ENCODE measurements around the gene UNC5CL.

UNC5CL gene

DNA sequence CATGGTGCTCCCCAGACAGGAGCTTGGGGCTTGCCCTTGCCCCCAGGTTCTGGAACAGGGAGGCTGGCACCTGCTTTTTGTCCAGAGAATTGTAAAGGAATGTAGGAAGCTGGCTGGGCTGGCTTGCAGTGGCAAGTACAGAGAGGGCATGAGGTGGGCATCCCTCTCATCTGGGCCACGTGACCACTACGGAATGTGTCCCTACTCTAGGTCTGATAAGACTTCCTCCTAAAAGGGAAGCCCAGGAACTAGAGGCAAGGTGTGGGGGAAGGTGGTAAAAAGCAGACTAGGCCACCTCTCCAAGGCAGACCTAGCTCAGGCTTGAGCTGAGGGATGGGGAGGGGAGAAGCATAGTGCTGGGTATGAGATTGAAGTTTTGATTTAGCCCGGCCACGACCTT lies 38.8 kb downstream of the UNC5CL start:
- no peak for FAIRE-seq

DNA sequence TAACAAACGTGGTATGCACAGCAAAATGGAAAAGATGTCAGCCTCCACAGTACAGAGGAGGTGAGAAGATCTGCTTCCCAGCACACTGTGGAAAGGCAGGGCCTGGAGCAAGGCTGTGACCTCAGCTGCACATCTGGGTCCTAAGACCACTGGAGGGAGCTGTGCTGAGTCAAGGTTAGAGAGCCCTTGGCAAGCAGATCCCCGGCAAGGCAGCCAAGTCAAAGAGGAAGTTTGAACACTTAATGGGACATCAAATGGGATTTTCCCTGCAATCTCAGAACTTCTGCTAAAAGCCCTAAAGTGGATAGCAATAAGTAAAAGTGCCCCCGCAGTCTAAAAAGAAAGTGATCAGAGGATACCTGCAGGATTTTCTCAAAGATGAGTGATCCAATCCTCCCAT lies 39.5 kb downstream of the UNC5CL start:
- FAIRE-seq: no peak

GRCh38 chr6:40998661-40999060 lies 40.4 kb downstream of the UNC5CL start:
- FAIRE-seq: no peak

DNA sequence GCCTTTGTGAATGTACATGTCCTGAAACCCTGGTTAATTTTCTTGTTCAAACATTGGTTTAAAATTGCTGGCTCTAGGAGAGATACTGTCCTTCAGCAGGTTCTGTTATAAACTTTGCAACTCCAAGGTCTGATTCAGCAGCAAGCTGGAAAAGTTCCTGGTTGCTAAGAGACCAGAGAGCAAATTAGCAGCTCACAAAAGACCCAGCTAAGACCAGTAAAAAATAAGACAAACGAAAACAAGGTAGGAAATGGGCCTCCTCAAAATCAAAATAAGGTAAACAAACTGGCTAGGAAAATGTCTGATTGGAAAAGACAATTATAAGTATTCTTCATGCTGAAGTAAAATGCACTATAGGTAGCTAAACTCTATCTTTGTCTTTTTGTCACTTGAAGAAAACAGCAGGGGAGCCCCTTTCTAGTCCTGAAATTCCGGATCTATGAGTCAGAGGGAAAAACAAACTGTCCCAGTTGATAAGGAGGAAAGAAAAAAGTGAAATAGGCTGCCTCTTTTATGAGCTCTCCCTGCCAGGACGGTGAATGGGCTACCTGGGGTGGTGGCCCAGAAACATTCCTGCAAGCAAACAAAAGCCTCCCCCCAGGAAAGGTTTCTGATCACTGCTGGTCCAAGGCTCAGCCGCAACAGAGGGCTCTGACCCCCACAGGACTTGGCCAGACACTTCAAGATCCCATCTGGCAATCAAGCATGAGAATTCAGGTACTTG lies 41.6 kb downstream of the UNC5CL start:
- FAIRE-seq: no peak

DNA sequence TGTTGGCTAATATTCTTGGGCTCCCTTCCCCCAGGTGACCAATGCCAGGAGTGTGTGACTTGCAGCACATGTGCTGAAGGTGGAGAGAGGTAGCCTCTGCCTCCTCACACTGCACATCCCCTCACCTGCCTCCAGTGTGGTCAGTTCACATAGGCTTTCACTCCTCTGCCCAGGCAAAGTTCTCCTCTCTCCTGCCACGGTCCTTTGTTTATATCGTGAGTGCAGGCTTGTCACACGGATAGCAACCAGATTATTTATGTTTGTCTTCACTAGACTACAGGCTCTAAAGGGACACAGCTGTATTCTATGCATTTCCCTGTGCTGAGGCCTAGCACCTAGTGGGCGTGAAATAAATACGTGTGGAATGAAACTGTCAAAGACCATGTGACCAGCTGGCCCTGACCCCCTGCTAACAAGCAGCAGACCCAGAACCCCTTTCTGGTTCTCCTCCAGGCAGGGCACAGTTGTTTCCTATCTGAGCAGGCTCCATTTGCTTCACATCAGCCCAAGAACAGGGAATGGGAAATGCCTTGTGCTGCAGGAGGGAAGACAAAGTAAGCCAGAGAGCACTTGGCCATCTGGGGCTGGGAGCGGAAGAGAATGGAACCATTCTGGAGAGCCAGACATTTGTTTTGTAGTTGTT lies 42.3 kb downstream of the UNC5CL start:
- FAIRE-seq: no peak

DNA sequence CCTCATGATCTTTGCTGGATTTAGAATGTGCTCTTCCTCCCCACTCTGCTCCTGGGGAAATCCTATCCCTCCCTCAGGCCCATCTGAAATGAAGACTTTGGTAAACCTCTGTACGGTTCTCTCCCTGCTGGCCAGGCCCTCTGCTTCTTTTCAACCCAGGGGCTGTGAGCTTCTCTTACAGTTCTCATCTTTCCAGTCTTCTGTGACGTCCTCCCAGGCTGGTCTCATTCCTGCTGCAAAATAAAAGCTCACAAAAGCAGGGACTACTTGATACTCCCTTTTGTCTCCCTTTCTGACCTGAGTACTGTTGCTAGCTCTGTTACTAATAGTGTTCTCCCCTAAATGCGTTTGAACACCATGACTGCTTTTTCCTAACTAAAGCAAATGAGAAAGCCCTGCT lies 46.3 kb downstream of the UNC5CL start:
- FAIRE-seq: no peak

- no peak for FAIRE-seq
Observed at GRCh38 chr6:40990301-40990700, 48.7 kb downstream of the UNC5CL start.

DNA sequence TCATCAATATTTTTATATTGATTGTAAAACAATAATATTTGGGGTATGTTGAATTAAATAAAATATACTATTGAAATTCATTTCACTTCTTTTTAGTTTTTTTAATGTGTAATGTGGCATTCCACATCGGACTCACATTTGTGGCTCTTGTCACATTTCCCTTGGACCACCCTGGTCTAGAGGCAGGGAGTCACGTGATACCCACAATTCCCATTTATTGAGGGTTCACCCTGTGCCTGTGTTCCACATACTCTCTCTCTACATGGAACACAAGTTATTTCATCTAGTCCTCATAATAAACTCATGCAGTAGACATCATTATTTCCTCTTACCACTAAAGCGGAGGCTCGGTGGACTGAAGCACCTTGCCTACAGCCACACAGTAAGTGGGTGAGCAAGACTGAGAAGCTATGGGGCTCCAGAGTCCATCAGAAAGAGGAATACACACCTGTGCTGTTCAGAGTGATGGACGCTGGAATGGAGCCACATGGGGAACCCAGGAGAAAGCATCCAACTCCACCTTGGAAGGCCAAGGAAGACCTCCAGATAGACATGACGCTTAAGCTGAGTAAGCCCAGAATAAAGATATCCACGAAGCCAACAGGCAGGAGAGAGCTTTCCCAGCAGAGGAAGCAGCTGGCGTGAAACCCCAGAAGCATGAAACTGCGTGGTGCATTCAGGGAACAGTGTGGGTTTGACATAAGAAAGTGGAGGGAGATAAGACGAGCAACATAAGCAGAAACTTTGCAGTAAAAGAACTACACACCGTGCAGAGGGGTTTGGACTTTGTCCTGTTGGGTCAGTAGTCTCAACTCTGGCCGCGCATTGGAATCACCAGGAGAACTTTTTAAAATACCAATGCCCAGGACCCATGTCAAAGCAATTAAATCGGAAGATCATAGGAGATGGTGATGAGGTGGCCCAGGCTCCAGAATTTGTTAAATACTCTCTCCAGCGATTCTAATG lies 49.5 kb downstream of the UNC5CL start:
- FAIRE-seq: no peak

DNA sequence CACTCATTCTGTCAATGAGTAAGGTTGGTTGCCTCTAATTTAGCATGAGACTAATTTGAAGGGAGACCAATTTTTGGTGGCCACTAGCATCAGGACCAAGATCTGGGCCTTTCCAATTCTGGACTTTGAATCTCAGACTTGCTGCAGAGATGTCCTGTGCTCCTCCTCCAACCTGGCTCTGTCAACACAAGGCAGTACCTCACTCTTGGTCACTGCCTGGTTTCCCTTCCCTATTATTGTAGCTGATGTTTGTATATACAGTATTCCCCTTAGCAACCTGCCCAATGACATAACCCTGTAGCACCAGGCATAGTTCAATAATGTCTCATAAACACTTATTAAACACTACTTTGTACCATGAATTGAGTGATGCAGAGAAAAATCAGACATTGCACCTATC lies 50.4 kb downstream of the UNC5CL start:
- no peak for FAIRE-seq

GRCh38 chr6:40986921-40987819 lies 51.9 kb downstream of the UNC5CL start:
- no peak for FAIRE-seq

DNA sequence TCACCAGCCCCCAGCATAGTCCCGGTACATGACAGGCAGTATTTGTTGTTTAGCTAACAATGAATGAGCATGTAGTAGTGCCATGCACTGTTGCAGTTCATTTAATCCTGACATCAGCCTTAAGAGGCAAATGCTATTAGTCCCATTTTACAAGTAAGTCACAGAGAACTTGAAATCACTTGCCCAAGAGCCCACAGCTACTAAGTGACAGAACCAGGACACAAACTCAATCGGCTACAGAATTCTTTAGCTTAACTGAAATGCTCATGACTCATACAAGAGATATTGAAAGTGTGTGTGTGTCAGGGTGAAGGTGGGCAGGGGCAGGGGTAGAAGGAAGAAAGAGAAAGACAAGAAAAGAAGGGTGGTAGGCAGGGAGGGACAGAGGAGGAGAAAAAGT lies 52.7 kb downstream of the UNC5CL start:
- no peak for FAIRE-seq

DNA sequence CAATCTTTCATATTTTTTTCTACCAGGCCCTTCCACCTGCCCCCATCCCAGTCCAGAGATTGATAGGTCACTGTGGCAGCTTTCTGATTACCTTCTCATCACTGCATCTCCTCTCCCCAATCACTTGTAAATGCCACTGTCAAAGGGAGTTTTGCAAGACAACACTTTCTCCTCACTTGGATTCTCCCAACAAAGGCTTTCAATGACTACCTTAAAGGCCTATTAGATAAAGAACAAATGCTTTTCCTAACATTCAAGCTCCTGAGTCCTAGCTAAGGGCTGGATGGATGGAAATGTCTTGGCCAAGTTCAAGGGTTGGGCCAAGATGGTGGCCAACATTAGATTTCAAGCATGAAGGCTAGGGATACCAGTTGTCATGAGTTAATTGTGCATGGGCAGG lies 55.3 kb downstream of the UNC5CL start:
- FAIRE-seq: no peak

- FAIRE-seq: no peak
Observed at GRCh38 chr6:40982917-40983316, 56.1 kb downstream of the UNC5CL start.

GRCh38 chr6:40978687-40979289 lies 60.2 kb downstream of the UNC5CL start:
- no peak for FAIRE-seq

GRCh38 chr6:40977695-40978094 lies 61.3 kb downstream of the UNC5CL start:
- FAIRE-seq: no peak

- no peak for FAIRE-seq
Observed at GRCh38 chr6:40977085-40977484, 61.9 kb downstream of the UNC5CL start.

Measured in TTC549 (cell line).